IPS DF 6.9 (cell line): ENCODE measurements around the gene TSPAN18.

Experiments used
- DNase-seq: peaks from one replicate; pipeline ENCODE4 v3.0.0-alpha.2; 2013; ENCODE audit warnings: low read depth, low spot score
- H3K27ac ChIP-seq: one replicate; pipeline ENCODE4 v1.5.1; 2013; ENCODE audit warnings: low read length, control low read depth
- H3K27me3 ChIP-seq: 2 replicates; pipeline ENCODE4 v1.6.1; 2013; ENCODE audit warnings: mild to moderate bottlenecking, low read length; ENCODE audit not compliant: control insufficient read depth, insufficient read depth
- H3K36me3 ChIP-seq: 2 replicates; pipeline ENCODE4 v1.6.1; 2013; ENCODE audit warnings: low read length; ENCODE audit not compliant: control insufficient read depth, insufficient read depth
- H3K4me1 ChIP-seq: 2 replicates; pipeline ENCODE4 v1.6.1; 2013; ENCODE audit warnings: low read length; ENCODE audit not compliant: control insufficient read depth, insufficient read depth
- H3K4me3 ChIP-seq: 2 replicates; pipeline ENCODE4 v1.5.1; 2013; ENCODE audit warnings: mild to moderate bottlenecking, low read length
- H3K9me3 ChIP-seq: 2 replicates; pipeline ENCODE4 v1.6.1; 2013; ENCODE audit warnings: low read length, inconsistent platforms; ENCODE audit not compliant: control insufficient read depth, insufficient read depth
- WGBS: extraction: QIAGEN DNeasy Blood & Tissue Kit; methylation state at CpG from one replicate; pipeline ENCODE4 v1.1.7; 2013; ENCODE audit warnings: mixed read lengths, missing lambda C conversion rate; ENCODE audit not compliant: insufficient read length, insufficient coverage; 5-methylcytosine and 5-hydroxymethylcytosine counted together

The TSPAN18 gene

GRCh38 chr11:44748606-44749005 is 21.8 kb downstream of the TSPAN18 start:
- DNase-seq: no peak
- WGBS: no CpG with 5 or more reads among the region's 8 CpGs
- Histone ChIP-seq H3K27me3 (no peaks in the 10 kb centered on the region), H3K36me3 (no peaks in the 10 kb centered on the region), H3K4me1 (peaks cover 4% of the 10 kb centered on the region; the same call in 1 of the 2 replicates), H3K4me3 (no peak overlapping the region), H3K9me3 (no peaks in the 10 kb centered on the region), H3K27ac (no peak overlapping the region)

GRCh38 chr11:44749189-44749588 is 22.4 kb downstream of the TSPAN18 start:
- WGBS: no CpG with 5 or more reads among the region's 2 CpGs
- no peak for DNase-seq
- H3K27ac ChIP-seq: no peak overlapping the region
- no peak overlapping the region for H3K4me3 ChIP-seq
- H3K9me3 ChIP-seq: no peaks in the 10 kb centered on the region
- peaks cover 4% of the 10 kb centered on the region; the same call in 1 of the 2 replicates for H3K4me1 ChIP-seq
- no peaks in the 10 kb centered on the region for H3K27me3 ChIP-seq
- H3K36me3 ChIP-seq: no peaks in the 10 kb centered on the region

- no peak for DNase-seq
- WGBS: no CpG with 5 or more reads among the region's 7 CpGs
- Histone ChIP-seq H3K27ac (no peak overlapping the region), H3K27me3 (peaks cover 3% of the 10 kb centered on the region; the same call in 1 of the 2 replicates), H3K9me3 (no peaks in the 10 kb centered on the region), H3K4me3 (no peak overlapping the region), H3K36me3 (no peaks in the 10 kb centered on the region), H3K4me1 (peaks cover 19% of the 10 kb centered on the region)
Measured at GRCh38 chr11:44750551-44751465, 24.0 kb downstream of the TSPAN18 start.

GRCh38 chr11:44752300-44752699 is 25.5 kb downstream of the TSPAN18 start:
- WGBS: no CpG with 5 or more reads among the region's 2 CpGs
- Histone ChIP-seq H3K27me3 (peaks cover 3% of the 10 kb centered on the region; the same call in 1 of the 2 replicates), H3K4me3 (no peak overlapping the region)

GRCh38 chr11:44752713-44753112 is 26.0 kb downstream of the TSPAN18 start:
- H3K27me3 ChIP-seq: peaks cover 3% of the 10 kb centered on the region; the same call in 1 of the 2 replicates
- no peaks in the 10 kb centered on the region for H3K9me3 ChIP-seq
- H3K36me3 ChIP-seq: no peaks in the 10 kb centered on the region
- no peak overlapping the region for H3K27ac ChIP-seq
- DNase-seq: no peak
- WGBS: no CpG with 5 or more reads among the region's 1 CpG
- peaks cover 19% of the 10 kb centered on the region for H3K4me1 ChIP-seq
- H3K4me3 ChIP-seq: no peak overlapping the region

More at GRCh38 chr11:44752300-44752699, 25.5 kb downstream of the TSPAN18 start:
- H3K27ac ChIP-seq: no peak overlapping the region
- peaks cover 19% of the 10 kb centered on the region for H3K4me1 ChIP-seq
- no peak for DNase-seq
- no peaks in the 10 kb centered on the region for H3K36me3 ChIP-seq
- H3K9me3 ChIP-seq: no peaks in the 10 kb centered on the region

- WGBS: no CpG with 5 or more reads among the region's 8 CpGs
- no peak overlapping the region for H3K27ac ChIP-seq
- H3K9me3 ChIP-seq: no peaks in the 10 kb centered on the region
- H3K4me1 ChIP-seq: peaks cover 17% of the 10 kb centered on the region
- H3K36me3 ChIP-seq: no peaks in the 10 kb centered on the region
- peaks cover 3% of the 10 kb centered on the region; the same call in 1 of the 2 replicates for H3K27me3 ChIP-seq
- no peak for DNase-seq
- H3K4me3 ChIP-seq: no peak overlapping the region
Measured at GRCh38 chr11:44753961-44754645, 27.3 kb downstream of the TSPAN18 start.

- H3K27me3 ChIP-seq: peaks cover 3% of the 10 kb centered on the region; the same call in 1 of the 2 replicates
- H3K36me3 ChIP-seq: no peaks in the 10 kb centered on the region
- H3K4me1 ChIP-seq: peaks cover 17% of the 10 kb centered on the region
- H3K9me3 ChIP-seq: no peaks in the 10 kb centered on the region
- no peak overlapping the region for H3K4me3 ChIP-seq
- no peak overlapping the region for H3K27ac ChIP-seq
- no CpG with 5 or more reads among the region's 9 CpGs for WGBS
- no peak for DNase-seq
Measured at GRCh38 chr11:44754876-44755555, 28.3 kb downstream of the TSPAN18 start.

- H3K4me3 ChIP-seq: no peak overlapping the region
- no peaks in the 10 kb centered on the region for H3K36me3 ChIP-seq
- no peaks in the 10 kb centered on the region for H3K9me3 ChIP-seq
- H3K27ac ChIP-seq: no peak overlapping the region
- H3K27me3 ChIP-seq: peaks cover 3% of the 10 kb centered on the region; the same call in 1 of the 2 replicates
- WGBS: no CpG with 5 or more reads among the region's 7 CpGs
- DNase-seq: no peak
- H3K4me1 ChIP-seq: peaks cover 17% of the 10 kb centered on the region
Measured at GRCh38 chr11:44755556-44756523, 29.1 kb downstream of the TSPAN18 start.

- DNase-seq: no peak
- H3K36me3 ChIP-seq: no peaks in the 10 kb centered on the region
- H3K9me3 ChIP-seq: no peaks in the 10 kb centered on the region
- H3K27ac ChIP-seq: no peak overlapping the region
- peaks cover 18% of the 10 kb centered on the region for H3K4me1 ChIP-seq
- H3K27me3 ChIP-seq: peaks cover 3% of the 10 kb centered on the region; the same call in 1 of the 2 replicates
- WGBS: no CpG with 5 or more reads among the region's 4 CpGs
- H3K4me3 ChIP-seq: no peak overlapping the region
Measured at GRCh38 chr11:44758983-44759382, 32.2 kb downstream of the TSPAN18 start.
